Glutamatergic neuron (in vitro differentiated cells): ENCODE measurements around the gene NEK6. TPM values are rescaled to one million over a fixed set of nuclear protein-coding genes. Genes with fewer than 3 reads are reported as not detected.
A peak's percentile ranks its signal among the peaks of the same experiment; 100 is the strongest.

Source experiments
- DNase-seq: peaks from one replicate; pipeline ENCODE4 v3.0.0; 2022
- H3K27ac Mint-ChIP-seq: one replicate; pipeline ENCODE4 v1.8.0; 2020; ENCODE audit warnings: mild to moderate bottlenecking, mixed read lengths, inconsistent platforms; ENCODE audit not compliant: unreplicated experiment
- H3K27me3 Mint-ChIP-seq: one replicate; pipeline ENCODE4 v1.8.0; 2020; ENCODE audit warnings: mild to moderate bottlenecking, moderate library complexity, mixed read lengths, inconsistent platforms; ENCODE audit not compliant: unreplicated experiment
- H3K36me3 Mint-ChIP-seq: one replicate; pipeline ENCODE4 v1.8.0; 2020; ENCODE audit warnings: mild to moderate bottlenecking, mixed read lengths, inconsistent platforms; ENCODE audit not compliant: unreplicated experiment
- H3K4me1 Mint-ChIP-seq: one replicate; pipeline ENCODE4 v1.8.0; 2020; ENCODE audit warnings: mild to moderate bottlenecking, low read depth, mixed read lengths, inconsistent platforms; ENCODE audit not compliant: unreplicated experiment
- H3K4me3 Mint-ChIP-seq: one replicate; pipeline ENCODE4 v1.8.0; 2020; ENCODE audit warnings: mild to moderate bottlenecking, mixed read lengths, inconsistent platforms; ENCODE audit not compliant: unreplicated experiment
- H3K9me3 Mint-ChIP-seq: one replicate; pipeline ENCODE4 v1.8.0; 2020; ENCODE audit warnings: mild to moderate bottlenecking, moderate library complexity, mixed read lengths, inconsistent platforms; ENCODE audit not compliant: unreplicated experiment
- CTCF ChIP-seq: fragments of 200-600 bp; sonication (generic); IDR thresholded peaks from one replicate; pipeline ENCODE4 v1.5.0; 2021; ENCODE audit not compliant: partially characterized antibody, unreplicated experiment
- total RNA-seq: library from RNA; stranded (reverse); fragmentation: NEBNext Ultra II Directional; extraction: Animal tissue kit (Norgen Biotek cat#: 25700); gene quantifications from one replicate; pipeline ENCODE4 v1.2.1, GENCODE V29; 2021; ENCODE audit not compliant: unreplicated experiment

The NEK6 gene
- total RNA-seq, 1 donor from 2014 or later, result 5.4 TPM

GRCh38 chr9:124329206-124329792 is 71.5 kb downstream of the NEK6 start:
- Mint-ChIP-seq H3K36me3 (no peaks in the 10 kb centered on the region), H3K27ac (no peak overlapping the region), H3K4me3 (no peak overlapping the region), H3K9me3 (peaks cover 6% of the 10 kb centered on the region), H3K4me1 (peaks cover 20% of the 10 kb centered on the region), H3K27me3 (peaks cover 8% of the 10 kb centered on the region)
- TF ChIP-seq CTCF, result no peak
- DNase-seq, result no peak

- Mint-ChIP-seq H3K36me3 (no peaks in the 10 kb centered on the region), H3K9me3 (peaks cover 5% of the 10 kb centered on the region), H3K4me3 (no peak overlapping the region), H3K4me1 (peaks cover 20% of the 10 kb centered on the region), H3K27me3 (peaks cover 5% of the 10 kb centered on the region), H3K27ac (no peak overlapping the region)
- TF ChIP-seq CTCF, result no peak
- DNase-seq, result peak; percentile 48
These were observed 72.4 kb downstream of the NEK6 start for GRCh38 chr9:124330011-124330697.

- no peak for TF ChIP-seq CTCF
- peaks cover 5% of the 10 kb centered on the region for H3K9me3 Mint-ChIP-seq
- no peak overlapping the region for H3K4me3 Mint-ChIP-seq
- DNase-seq, result no peak
- no peaks in the 10 kb centered on the region for H3K36me3 Mint-ChIP-seq
- peaks cover 18% of the 10 kb centered on the region for H3K4me1 Mint-ChIP-seq
- H3K27me3 Mint-ChIP-seq, result peaks cover 5% of the 10 kb centered on the region
- H3K27ac Mint-ChIP-seq, result no peak overlapping the region
These were observed 73.8 kb downstream of the NEK6 start for GRCh38 chr9:124331580-124331979.

GRCh38 chr9:124332361-124333202 is 74.8 kb downstream of the NEK6 start:
- Mint-ChIP-seq H3K4me3 (peak overlapping the region; percentile 55), H3K27me3 (peaks cover 5% of the 10 kb centered on the region), H3K4me1 (peaks cover 18% of the 10 kb centered on the region), H3K36me3 (peaks cover 5% of the 10 kb centered on the region), H3K9me3 (peaks cover 5% of the 10 kb centered on the region), H3K27ac (peak overlapping the region; percentile 52)
- TF ChIP-seq CTCF, result no peak
- peak; percentile 64 for DNase-seq
